ENCODE results near the gene KANSL1.
A peak's percentile ranks its signal among the peaks of the same experiment; 100 is the strongest.
"Not testable (repeated sequence)": the region's sequence is repeated elsewhere in the genome, so short reads cannot be mapped to it uniquely, and the experiment has no call there.

The KANSL1 gene

GRCh38 chr17:46111236-46111635 is 82.0 kb downstream of the KANSL1 start:
- not testable (repeated sequence) for DNase-seq

GRCh38 chr17:46110219-46110618 is 83.0 kb downstream of the KANSL1 start:
- no peak for DNase-seq

- DNase-seq = no peak
Observed at GRCh38 chr17:46109603-46110189, 83.5 kb downstream of the KANSL1 start.

GRCh38 chr17:46108550-46109110 is 84.6 kb downstream of the KANSL1 start:
- DNase-seq = no peak

- DNase-seq = no peak
Observed at GRCh38 chr17:46108120-46108519, 85.1 kb downstream of the KANSL1 start.

- peak; percentile 12 to 25 for DNase-seq
Observed at GRCh38 chr17:46106966-46107644, 86.1 kb downstream of the KANSL1 start.

- not testable (repeated sequence) for DNase-seq
Observed at GRCh38 chr17:46102806-46103205, 90.4 kb downstream of the KANSL1 start.

- not testable (repeated sequence) for DNase-seq
Observed at GRCh38 chr17:46101785-46102617, 91.2 kb downstream of the KANSL1 start.

- no peak for DNase-seq
Observed at GRCh38 chr17:46100590-46100989, 92.6 kb downstream of the KANSL1 start.

- no peak for DNase-seq
Observed at GRCh38 chr17:46099865-46100264, 93.4 kb downstream of the KANSL1 start.

- DNase-seq = peak; percentile 26 to 42
Observed at GRCh38 chr17:46097497-46097896, 95.7 kb downstream of the KANSL1 start.

GRCh38 chr17:46092991-46093390 is 100.2 kb downstream of the KANSL1 start:
- no peak for DNase-seq

GRCh38 chr17:46090871-46091270 is 102.4 kb downstream of the KANSL1 start:
- no peak for DNase-seq

GRCh38 chr17:46089389-46089965 is 103.8 kb downstream of the KANSL1 start:
- DNase-seq = no peak

GRCh38 chr17:46088595-46088994 is 104.6 kb downstream of the KANSL1 start:
- DNase-seq = no peak

- not testable (repeated sequence) for DNase-seq
Observed at GRCh38 chr17:46087871-46088270, 105.4 kb downstream of the KANSL1 start.

GRCh38 chr17:46086821-46087220 is 106.4 kb downstream of the KANSL1 start:
- DNase-seq = no peak

GRCh38 chr17:46085522-46085921 is 107.7 kb downstream of the KANSL1 start:
- DNase-seq = no peak

- DNase-seq = no peak
Observed at GRCh38 chr17:46082257-46082656, 111.0 kb downstream of the KANSL1 start.

GRCh38 chr17:46081018-46081320 is 112.3 kb downstream of the KANSL1 start:
- no peak for DNase-seq

GRCh38 chr17:46080118-46081017 is 112.9 kb downstream of the KANSL1 start:
- no peak for DNase-seq

- DNase-seq = no peak
Observed at GRCh38 chr17:46078675-46079074, 114.6 kb downstream of the KANSL1 start.
